Heart left ventricle (tissue), 16 donors: Measurements from ENCODE around the gene DDX10. TPM values are rescaled to one million over a fixed set of nuclear protein-coding genes. Genes with fewer than 3 reads are reported as not detected.

Source experiments
- ATAC-seq, 4 donors: fragments of 200-7000 bp; cut with Tn5 transposase; one replicate each; pipeline ENCODE4 v1.9.1; 2020 to 2022; ENCODE audit warnings: moderate library complexity in 4 of 4, mild to moderate bottlenecking in 3 of 4, moderate number of reproducible peaks in 1 of 4
- DNase-seq, 5 donors: peaks; one replicate each; pipeline ENCODE4 v3.0.0-alpha.2; 2020
- H3K27ac ChIP-seq, 12 donors: fragments of 200-600 bp; sonication (generic) in 4 of 12; one replicate each; pipeline versions ENCODE4 v1.5.0 to v1.8.0; 2016 to 2022; ENCODE audit warnings: mild to moderate bottlenecking in 2 of 12
- H3K27me3 ChIP-seq, 9 donors: fragments of 200-600 bp; sonication (generic) in 2 of 9; one replicate each; pipeline versions ENCODE4 v1.5.1 to v1.8.0; 2016 to 2022; ENCODE audit warnings: mild to moderate bottlenecking in 3 of 9
- H3K36me3 ChIP-seq, 9 donors: fragments of 200-600 bp; sonication (generic) in 2 of 9; one replicate each; pipeline versions ENCODE4 v1.5.0 to v1.8.0; 2018 to 2022; ENCODE audit warnings: mild to moderate bottlenecking in 2 of 9
- H3K4me1 ChIP-seq, 12 donors: fragments of 200-600 bp; sonication (generic) in 4 of 12; one replicate each; pipeline versions ENCODE4 v1.5.0 to v1.8.0; 2016 to 2022; ENCODE audit warnings: mild to moderate bottlenecking in 3 of 12
- H3K4me3 ChIP-seq, 12 donors: fragments of 200-600 bp; sonication (generic) in 4 of 12; one replicate each; pipeline versions ENCODE4 v1.5.0 to v1.8.0; 2017 to 2022; ENCODE audit warnings: mild to moderate bottlenecking in 9 of 12, moderate library complexity in 4 of 12
- H3K9me3 ChIP-seq, 12 donors: fragments of 200-600 bp; sonication (generic) in 4 of 12; one replicate each; pipeline versions ENCODE4 v1.5.0 to v1.8.0; 2016 to 2022; ENCODE audit warnings: mild to moderate bottlenecking in 1 of 12
- POLR2A ChIP-seq, 2 donors: fragments of 450-650 bp; IDR thresholded peaks; one replicate each; pipeline ENCODE4 v1.6.1; 2017; ENCODE audit warnings: antibody characterized with exemption in 2 of 2, mild to moderate bottlenecking in 2 of 2, moderate library complexity in 2 of 2
- WGBS, 4 donors: extraction: QIAGEN DNeasy Blood & Tissue Kit in 2 of 4; methylation state at CpG; one replicate each; pipeline versions ENCODE4 v1.1.5 to v1.1.7; 2013 to 2018; 5-methylcytosine and 5-hydroxymethylcytosine counted together
- intact Hi-C, 10 donors: fragments of 100-400 bp; cut with DNase I; formaldehyde crosslinking; loops; one replicate each; pipeline versions ENCODE4 v1.11.1 to v1.14.2; 2022
- polyA plus RNA-seq, 2 donors: library from polyadenylated mRNA; stranded (reverse); fragments of 200-250 nt; gene quantifications; one replicate each; pipeline ENCODE4 v1.2.3, GENCODE V29; 2013
- total RNA-seq, 9 donors: library from RNA; depleted of rRNA in 2 of 9; stranded (reverse); fragments of >200 nt in 2 of 9; fragmentation: NEBNext Ultra II Directional in 3 of 9; extraction: Animal tissue kit (Norgen Biotek cat#: 25700) in 3 of 9; gene quantifications; one replicate each; pipeline versions ENCODE4 v1.1.0 to v1.2.4, GENCODE V29; 2016 to 2023
- TF ChIP-seq, protein P1 (sequence below), 12 donors: fragments of 200-600 bp; sonication (generic) in 4 of 12; IDR thresholded peaks; one replicate each; pipeline versions ENCODE4 v1.5.0 to v1.8.0; 2018 to 2022; ENCODE audit warnings: antibody characterized with exemption in 12 of 12, mild to moderate bottlenecking in 5 of 12
- donor health status: ischemic (EF 13 %, LVEDD 7.1; RV severe dilation, severe dysfunction).
- donor health status: healthy with polysubstance abuse.
- donor health status: DM: no; HTN: yes; CAD: no.
- donor health status: DM: no; HTN: no; CAD: no.
- donor health status: ischemic (EF 25% LVEDD 6.9; RV normal size, moderate dysfunction).
- donor health status: ischemic (EF 25% LVEDD 5.7; RV mildly dilated, moderate dysfunction).
- donor health status: healthy.
- donor health status: DM: yes; HTN: yes; CAD: no.
- donor health status: ischemic (EF 35%, LVEDD 5.7; RV mildly dilated, moderate dysfunction).
- donor health status: nonischemic (EF 11% LVEDD 7.7; RV severe dilation, severe dysfunction).
- donor health status: DM: yes; HTN: yes; CAD: no.
- donor health status: PGD.
- donor health status: ischemic (EF 29% LVEDD 5.4; RV normal size, mild dysfunction).
- donor health status: nonischemic (EF 23%, LVEDD 6.1; RV moderate dilation, normal function).

DDX10 gene
- total and polyA plus RNA-seq, 11 donors = 8.3 to 17.2 (median 12.1) TPM

DNA sequence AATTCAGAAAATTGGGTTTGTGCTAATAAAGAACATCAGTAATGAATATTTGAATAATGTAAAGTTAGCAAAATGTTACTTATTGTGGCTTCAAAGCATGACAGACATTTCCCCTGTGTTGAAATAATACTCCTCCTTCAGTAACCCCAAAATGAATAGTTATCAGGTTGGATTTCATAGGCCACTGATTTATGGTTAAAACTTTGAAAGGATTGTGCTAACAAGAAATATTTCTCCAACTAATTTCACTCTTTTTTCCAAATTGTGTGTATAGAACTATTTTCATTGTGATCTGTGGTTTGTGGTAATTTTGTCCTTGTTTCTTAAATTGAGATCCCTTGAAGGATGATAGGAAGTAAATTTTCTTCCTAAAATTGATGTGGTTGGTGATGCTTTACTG lies 7.9 kb downstream of the DDX10 start:
- Histone ChIP-seq H3K4me1 (peaks cover 0 to 14% (median 6%) of the 10 kb centered on the region in 12 donors), H3K9me3 (no peaks in the 10 kb centered on the region), H3K36me3 (peaks cover 0 to 45% (median 27%) of the 10 kb centered on the region in 9 donors), H3K27me3 (no peaks in the 10 kb centered on the region), H3K4me3 (no peak overlapping the region), H3K27ac (no peak overlapping the region)
- no peak for DNase-seq
- intact Hi-C loops = no loop called here
- ATAC-seq = no peak
- TF ChIP-seq POLR2A (IDR thresholded peaks at IDR 0.05) = no peak

DNA sequence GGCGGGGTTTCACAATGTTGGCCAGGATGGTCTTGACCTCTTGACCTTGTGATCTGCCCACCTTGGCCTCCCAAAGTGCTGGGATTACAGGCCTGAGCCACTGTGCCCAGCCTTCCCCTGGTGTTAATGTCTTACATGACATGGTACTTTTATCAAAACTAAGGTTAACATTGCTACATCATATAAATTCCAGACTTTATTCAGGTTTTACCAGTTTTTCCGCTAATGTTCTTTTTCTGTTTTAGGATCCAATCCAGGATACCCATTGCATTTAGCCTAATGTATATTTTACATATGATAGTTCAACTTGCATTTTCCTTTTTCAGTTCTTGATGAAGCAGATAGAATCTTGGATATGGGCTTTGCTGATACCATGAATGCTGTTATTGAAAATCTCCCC lies 14.2 kb downstream of the DDX10 start:
- no peak for TF ChIP-seq POLR2A (IDR thresholded peaks at IDR 0.05)
- TF ChIP-seq, protein P1, sequence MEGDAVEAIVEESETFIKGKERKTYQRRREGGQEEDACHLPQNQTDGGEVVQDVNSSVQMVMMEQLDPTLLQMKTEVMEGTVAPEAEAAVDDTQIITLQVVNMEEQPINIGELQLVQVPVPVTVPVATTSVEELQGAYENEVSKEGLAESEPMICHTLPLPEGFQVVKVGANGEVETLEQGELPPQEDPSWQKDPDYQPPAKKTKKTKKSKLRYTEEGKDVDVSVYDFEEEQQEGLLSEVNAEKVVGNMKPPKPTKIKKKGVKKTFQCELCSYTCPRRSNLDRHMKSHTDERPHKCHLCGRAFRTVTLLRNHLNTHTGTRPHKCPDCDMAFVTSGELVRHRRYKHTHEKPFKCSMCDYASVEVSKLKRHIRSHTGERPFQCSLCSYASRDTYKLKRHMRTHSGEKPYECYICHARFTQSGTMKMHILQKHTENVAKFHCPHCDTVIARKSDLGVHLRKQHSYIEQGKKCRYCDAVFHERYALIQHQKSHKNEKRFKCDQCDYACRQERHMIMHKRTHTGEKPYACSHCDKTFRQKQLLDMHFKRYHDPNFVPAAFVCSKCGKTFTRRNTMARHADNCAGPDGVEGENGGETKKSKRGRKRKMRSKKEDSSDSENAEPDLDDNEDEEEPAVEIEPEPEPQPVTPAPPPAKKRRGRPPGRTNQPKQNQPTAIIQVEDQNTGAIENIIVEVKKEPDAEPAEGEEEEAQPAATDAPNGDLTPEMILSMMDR (IDR thresholded peaks at IDR 0.05) = no peak
- intact Hi-C loops = no loop called here
- no peak for DNase-seq
- Histone ChIP-seq H3K4me3 (no peak overlapping the region), H3K27me3 (no peaks in the 10 kb centered on the region), H3K27ac (no peak overlapping the region), H3K9me3 (no peaks in the 10 kb centered on the region), H3K4me1 (no peaks in the 10 kb centered on the region), H3K36me3 (peaks cover 0 to 87% (median 58%) of the 10 kb centered on the region in 9 donors)
- ATAC-seq = no peak
- WGBS, 4 donors = 95 to 100% (median 96%) methylated on average over 2 of the region's 2 CpGs

DNA sequence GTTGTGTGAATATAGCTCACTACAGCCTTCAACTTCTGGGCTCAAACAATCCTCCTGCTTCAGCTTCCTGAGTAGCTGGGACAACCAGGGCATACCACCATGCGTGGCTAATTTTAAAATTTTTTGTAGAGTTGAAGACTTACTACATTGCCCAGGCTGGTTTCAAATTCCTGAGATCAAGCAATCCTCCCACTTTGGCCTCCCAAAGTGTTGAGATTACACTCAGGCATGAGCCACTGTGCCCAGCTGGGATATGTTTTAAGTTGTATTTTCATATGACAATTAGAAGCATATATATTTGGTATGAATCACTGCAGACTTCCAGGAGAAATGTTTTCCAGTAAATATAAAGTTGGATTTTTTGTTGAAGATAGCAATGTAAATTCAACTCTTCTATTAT lies 15.4 kb downstream of the DDX10 start:
- Histone ChIP-seq H3K9me3 (no peaks in the 10 kb centered on the region), H3K27me3 (no peaks in the 10 kb centered on the region), H3K4me1 (no peaks in the 10 kb centered on the region), H3K36me3 (peaks cover 0 to 76% (median 51%) of the 10 kb centered on the region in 9 donors), H3K27ac (no peak overlapping the region), H3K4me3 (no peak overlapping the region)
- no peak for DNase-seq
- TF ChIP-seq, protein P1 (IDR thresholded peaks at IDR 0.05) = no peak
- TF ChIP-seq POLR2A (IDR thresholded peaks at IDR 0.05) = no peak
- no peak for ATAC-seq
- intact Hi-C loops = no loop called here
- WGBS, 4 donors = 86 to 96% (median 95%) methylated on average over 1 of the region's 1 CpG

DNA sequence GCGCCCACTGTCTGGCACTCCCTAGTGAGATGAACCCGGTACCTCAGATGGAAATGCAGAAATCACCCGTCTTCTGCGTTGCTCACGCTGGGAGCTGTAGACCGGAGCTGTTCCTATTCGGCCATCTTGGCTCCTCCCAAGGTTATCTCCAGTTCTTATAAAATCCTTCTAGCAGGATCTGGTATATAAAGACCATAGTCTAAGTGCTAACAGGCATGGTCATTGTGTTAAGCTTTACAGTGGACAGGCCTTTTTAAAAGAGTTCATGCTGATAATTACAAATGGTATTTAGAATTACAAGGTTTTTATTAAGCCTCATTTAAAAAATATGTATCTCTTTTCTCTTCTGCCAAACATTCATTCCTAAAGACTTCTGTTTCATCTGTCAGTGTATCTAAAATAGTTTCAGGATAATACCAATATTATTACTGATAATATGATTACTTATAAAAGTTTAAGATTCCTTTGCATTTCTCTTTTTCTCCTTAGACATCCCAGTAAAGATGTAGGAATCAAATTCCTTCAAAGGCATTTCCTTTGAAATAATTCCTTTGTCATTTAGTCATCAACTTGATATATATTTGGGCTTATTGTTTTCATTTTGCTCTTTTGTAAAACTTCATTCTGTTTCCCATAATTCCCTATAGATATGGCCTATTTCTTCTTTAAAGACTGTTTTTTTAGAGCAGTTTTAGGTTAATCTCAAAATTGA lies 20.7 kb downstream of the DDX10 start:
- H3K36me3 ChIP-seq = peaks cover 0 to 75% (median 25%) of the 10 kb centered on the region in 9 donors
- H3K4me1 ChIP-seq = no peaks in the 10 kb centered on the region
- H3K27me3 ChIP-seq = no peaks in the 10 kb centered on the region
- TF ChIP-seq, protein P1 (IDR thresholded peaks at IDR 0.05) = no peak
- TF ChIP-seq POLR2A (IDR thresholded peaks at IDR 0.05) = no peak
- intact Hi-C loops = no loop called here
- no peak for DNase-seq
- H3K4me3 ChIP-seq = no peak overlapping the region
- WGBS, 4 donors = 96 to 100% (median 98%) methylated on average over 5 to 6 of the region's 7 CpGs
- no peak for ATAC-seq
- H3K9me3 ChIP-seq = no peaks in the 10 kb centered on the region
- no peak overlapping the region for H3K27ac ChIP-seq

DNA sequence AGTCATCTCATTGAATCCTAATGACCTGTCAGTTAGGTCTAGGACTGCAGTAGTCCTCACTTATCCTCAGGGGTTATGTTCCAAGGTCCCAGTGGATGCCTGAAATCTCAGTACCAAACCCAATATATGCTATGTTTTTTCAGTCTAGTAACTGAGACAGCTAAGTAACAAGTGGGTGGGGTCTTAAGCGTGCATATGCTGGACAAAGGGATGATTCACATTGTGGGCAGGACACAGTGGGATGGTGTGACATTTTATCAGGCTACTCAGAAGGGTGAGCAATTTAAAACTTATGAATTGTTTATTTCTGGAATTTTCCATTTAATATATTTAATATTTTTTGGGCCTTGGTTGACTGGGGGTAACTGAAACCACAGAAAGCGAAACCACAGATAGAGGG lies 29.0 kb downstream of the DDX10 start:
- no peak for DNase-seq
- ATAC-seq = no peak
- Histone ChIP-seq H3K27ac (no peak overlapping the region), H3K4me3 (no peak overlapping the region), H3K9me3 (no peaks in the 10 kb centered on the region), H3K27me3 (no peaks in the 10 kb centered on the region), H3K36me3 (peaks cover 0 to 80% (median 58%) of the 10 kb centered on the region in 9 donors), H3K4me1 (peaks cover 0 to 3% (median 0%) of the 10 kb centered on the region in 12 donors)
- TF ChIP-seq, protein P1 (IDR thresholded peaks at IDR 0.05) = no peak
- TF ChIP-seq POLR2A (IDR thresholded peaks at IDR 0.05) = no peak
- WGBS, 4 donors = 93 to 98% (median 95%) methylated on average over 2 of the region's 2 CpGs
- intact Hi-C loops = loop anchor here in 4 of 10 donors (10.0 kb wide), 3 partner anchors 181 to 1251 kb away; no protein-coding TSS in a partner anchor
